WTC11 (cell line): Measurements from ENCODE around the gene CHD6. TPM values are rescaled to one million over a fixed set of nuclear protein-coding genes. Genes with fewer than 3 reads are reported as not detected.

Experiments used
- ATAC-seq: fragments of 200-7000 bp; cut with Tn5 transposase; 2 replicates; pipeline ENCODE4 v1.10.0; 2021; ENCODE audit warnings: mild to moderate bottlenecking, moderate library complexity
- CTCF ChIA-PET: fragments of 300-600 bp; sonication (Branson Sonifier 250); formaldehyde crosslinking; loops from one replicate; lab custom pipeline; 2021; ENCODE audit warnings: antibody characterized with exemption; lab: Charles Lee
- POLR2A ChIA-PET: fragments of 350-600 bp; sonication (Branson Sonifier 250); formaldehyde crosslinking; loops from one replicate; lab custom pipeline; 2021; ENCODE audit warnings: antibody characterized with exemption; lab: Charles Lee
- DNase-seq: peaks from one replicate; pipeline ENCODE4 v3.0.0; 2021; ENCODE audit warnings: low spot score
- H3K27ac Mint-ChIP-seq: 2 replicates; pipeline ENCODE4 v1.8.0; 2021; ENCODE audit warnings: mixed read lengths
- H3K27me3 Mint-ChIP-seq: 2 replicates; pipeline ENCODE4 v1.8.0; 2021; ENCODE audit warnings: low read depth, mild to moderate bottlenecking, moderate library complexity, mixed read lengths
- H3K36me3 Mint-ChIP-seq: 2 replicates; pipeline ENCODE4 v1.8.0; 2021; ENCODE audit warnings: mixed read lengths
- H3K4me1 Mint-ChIP-seq: 2 replicates; pipeline ENCODE4 v1.8.0; 2022; ENCODE audit warnings: mixed read lengths
- H3K4me3 Mint-ChIP-seq: 2 replicates; pipeline ENCODE4 v1.8.0; 2021; ENCODE audit warnings: mild to moderate bottlenecking, moderate library complexity, mixed read lengths
- H3K9me3 Mint-ChIP-seq: 2 replicates; pipeline ENCODE4 v1.8.0; 2021; ENCODE audit warnings: mixed read lengths
- FOXP4 ChIP-seq: sonication (generic); formaldehyde crosslinking; IDR thresholded peaks from 2 replicates; pipeline ENCODE4 v1.8.0; 2022; ENCODE audit warnings: mild to moderate bottlenecking, missing genetic modification reagents
- IRF2 ChIP-seq: sonication (generic); formaldehyde crosslinking; IDR thresholded peaks from 2 replicates; pipeline ENCODE4 v1.8.0; 2022; ENCODE audit warnings: low read depth, missing genetic modification reagents, borderline replicate concordance
- MXD4 ChIP-seq: fragments of 250-450 bp; sonication (Bioruptor Pico); IDR thresholded peaks from 2 replicates; pipeline ENCODE4 v1.8.0; 2021; ENCODE audit warnings: mild to moderate bottlenecking, moderate library complexity, borderline replicate concordance
- NFE2L1 ChIP-seq: sonication (generic); formaldehyde crosslinking; IDR thresholded peaks from 2 replicates; pipeline ENCODE4 v1.8.1; 2023; ENCODE audit warnings: missing genetic modification reagents
- NFYB ChIP-seq: sonication (generic); formaldehyde crosslinking; conservative IDR thresholded peaks from 2 replicates; pipeline ENCODE4 v1.8.0; 2022; ENCODE audit warnings: low read depth, missing genetic modification reagents
- SP1 ChIP-seq: sonication (generic); formaldehyde crosslinking; conservative IDR thresholded peaks from 2 replicates; pipeline ENCODE4 v1.8.1; 2022; ENCODE audit warnings: missing genetic modification reagents
- TEAD4 ChIP-seq: sonication (generic); formaldehyde crosslinking; IDR thresholded peaks from 2 replicates; pipeline ENCODE4 v1.8.0; 2022; ENCODE audit warnings: mild to moderate bottlenecking, missing genetic modification reagents
- TP53 ChIP-seq: sonication (generic); formaldehyde crosslinking; IDR thresholded peaks from 2 replicates; pipeline ENCODE4 v1.8.1; 2023; ENCODE audit warnings: mild to moderate bottlenecking, missing genetic modification reagents
- ZBTB43 ChIP-seq: sonication (generic); formaldehyde crosslinking; IDR thresholded peaks from 2 replicates; pipeline ENCODE4 v1.8.1; 2023; ENCODE audit warnings: mild to moderate bottlenecking, missing genetic modification reagents
- ZNF317 ChIP-seq: sonication (generic); formaldehyde crosslinking; IDR thresholded peaks from 2 replicates; pipeline ENCODE4 v1.8.1; 2023; ENCODE audit warnings: low read depth, mild to moderate bottlenecking, moderate library complexity, missing genetic modification reagents, borderline replicate concordance
- ZNF416 ChIP-seq: fragments of 250-450 bp; sonication (Bioruptor Pico); IDR thresholded peaks from 2 replicates; pipeline ENCODE4 v1.9.0; 2021; ENCODE audit warnings: mild to moderate bottlenecking, inconsistent platforms
- ZNF423 ChIP-seq: fragments of 250-450 bp; sonication (Bioruptor Pico); IDR thresholded peaks from 2 replicates; pipeline ENCODE4 v2.1.2; 2022; ENCODE audit warnings: mild to moderate bottlenecking, moderate library complexity
- total RNA-seq: library from RNA; stranded (reverse); gene quantifications from 3 replicates; pipeline ENCODE4 v1.2.3, GENCODE V29; 2021
- TF ChIP-seq, protein P1 (sequence below): sonication (generic); formaldehyde crosslinking; IDR thresholded peaks from 2 replicates; pipeline ENCODE4 v1.8.0; 2022; ENCODE audit warnings: missing genetic modification reagents
- TF ChIP-seq, protein P2 (sequence below): sonication (generic); formaldehyde crosslinking; IDR thresholded peaks from 2 replicates; pipeline ENCODE4 v1.8.1; 2023; ENCODE audit warnings: mild to moderate bottlenecking, missing genetic modification reagents
- TF ChIP-seq, protein P3 (sequence below): sonication (generic); formaldehyde crosslinking; IDR thresholded peaks from 2 replicates; pipeline ENCODE4 v1.8.1; 2023; ENCODE audit warnings: mild to moderate bottlenecking, missing genetic modification reagents, borderline replicate concordance

CHD6 gene
- total RNA-seq, 1 experiment from 2014 or later, result 52.1 TPM

- no peak for TF ChIP-seq ZNF423 (CRISPR knock-in tag)
- TF ChIP-seq, protein P1, sequence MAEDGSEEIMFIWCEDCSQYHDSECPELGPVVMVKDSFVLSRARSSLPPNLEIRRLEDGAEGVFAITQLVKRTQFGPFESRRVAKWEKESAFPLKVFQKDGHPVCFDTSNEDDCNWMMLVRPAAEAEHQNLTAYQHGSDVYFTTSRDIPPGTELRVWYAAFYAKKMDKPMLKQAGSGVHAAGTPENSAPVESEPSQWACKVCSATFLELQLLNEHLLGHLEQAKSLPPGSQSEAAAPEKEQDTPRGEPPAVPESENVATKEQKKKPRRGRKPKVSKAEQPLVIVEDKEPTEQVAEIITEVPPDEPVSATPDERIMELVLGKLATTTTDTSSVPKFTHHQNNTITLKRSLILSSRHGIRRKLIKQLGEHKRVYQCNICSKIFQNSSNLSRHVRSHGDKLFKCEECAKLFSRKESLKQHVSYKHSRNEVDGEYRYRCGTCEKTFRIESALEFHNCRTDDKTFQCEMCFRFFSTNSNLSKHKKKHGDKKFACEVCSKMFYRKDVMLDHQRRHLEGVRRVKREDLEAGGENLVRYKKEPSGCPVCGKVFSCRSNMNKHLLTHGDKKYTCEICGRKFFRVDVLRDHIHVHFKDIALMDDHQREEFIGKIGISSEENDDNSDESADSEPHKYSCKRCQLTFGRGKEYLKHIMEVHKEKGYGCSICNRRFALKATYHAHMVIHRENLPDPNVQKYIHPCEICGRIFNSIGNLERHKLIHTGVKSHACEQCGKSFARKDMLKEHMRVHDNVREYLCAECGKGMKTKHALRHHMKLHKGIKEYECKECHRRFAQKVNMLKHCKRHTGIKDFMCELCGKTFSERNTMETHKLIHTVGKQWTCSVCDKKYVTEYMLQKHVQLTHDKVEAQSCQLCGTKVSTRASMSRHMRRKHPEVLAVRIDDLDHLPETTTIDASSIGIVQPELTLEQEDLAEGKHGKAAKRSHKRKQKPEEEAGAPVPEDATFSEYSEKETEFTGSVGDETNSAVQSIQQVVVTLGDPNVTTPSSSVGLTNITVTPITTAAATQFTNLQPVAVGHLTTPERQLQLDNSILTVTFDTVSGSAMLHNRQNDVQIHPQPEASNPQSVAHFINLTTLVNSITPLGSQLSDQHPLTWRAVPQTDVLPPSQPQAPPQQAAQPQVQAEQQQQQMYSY (CRISPR knock-in tag), result no peak
- TF ChIP-seq ZNF317 (CRISPR knock-in tag), result no peak
- TF ChIP-seq ZNF416 (CRISPR knock-in tag), result no peak
- no peak for TF ChIP-seq NFYB (CRISPR knock-in tag)
- TF ChIP-seq MXD4 (CRISPR knock-in tag), result no peak
- TF ChIP-seq, protein P2, sequence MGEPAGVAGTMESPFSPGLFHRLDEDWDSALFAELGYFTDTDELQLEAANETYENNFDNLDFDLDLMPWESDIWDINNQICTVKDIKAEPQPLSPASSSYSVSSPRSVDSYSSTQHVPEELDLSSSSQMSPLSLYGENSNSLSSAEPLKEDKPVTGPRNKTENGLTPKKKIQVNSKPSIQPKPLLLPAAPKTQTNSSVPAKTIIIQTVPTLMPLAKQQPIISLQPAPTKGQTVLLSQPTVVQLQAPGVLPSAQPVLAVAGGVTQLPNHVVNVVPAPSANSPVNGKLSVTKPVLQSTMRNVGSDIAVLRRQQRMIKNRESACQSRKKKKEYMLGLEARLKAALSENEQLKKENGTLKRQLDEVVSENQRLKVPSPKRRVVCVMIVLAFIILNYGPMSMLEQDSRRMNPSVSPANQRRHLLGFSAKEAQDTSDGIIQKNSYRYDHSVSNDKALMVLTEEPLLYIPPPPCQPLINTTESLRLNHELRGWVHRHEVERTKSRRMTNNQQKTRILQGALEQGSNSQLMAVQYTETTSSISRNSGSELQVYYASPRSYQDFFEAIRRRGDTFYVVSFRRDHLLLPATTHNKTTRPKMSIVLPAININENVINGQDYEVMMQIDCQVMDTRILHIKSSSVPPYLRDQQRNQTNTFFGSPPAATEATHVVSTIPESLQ (CRISPR knock-in tag), result no peak
- TF ChIP-seq, protein P3, sequence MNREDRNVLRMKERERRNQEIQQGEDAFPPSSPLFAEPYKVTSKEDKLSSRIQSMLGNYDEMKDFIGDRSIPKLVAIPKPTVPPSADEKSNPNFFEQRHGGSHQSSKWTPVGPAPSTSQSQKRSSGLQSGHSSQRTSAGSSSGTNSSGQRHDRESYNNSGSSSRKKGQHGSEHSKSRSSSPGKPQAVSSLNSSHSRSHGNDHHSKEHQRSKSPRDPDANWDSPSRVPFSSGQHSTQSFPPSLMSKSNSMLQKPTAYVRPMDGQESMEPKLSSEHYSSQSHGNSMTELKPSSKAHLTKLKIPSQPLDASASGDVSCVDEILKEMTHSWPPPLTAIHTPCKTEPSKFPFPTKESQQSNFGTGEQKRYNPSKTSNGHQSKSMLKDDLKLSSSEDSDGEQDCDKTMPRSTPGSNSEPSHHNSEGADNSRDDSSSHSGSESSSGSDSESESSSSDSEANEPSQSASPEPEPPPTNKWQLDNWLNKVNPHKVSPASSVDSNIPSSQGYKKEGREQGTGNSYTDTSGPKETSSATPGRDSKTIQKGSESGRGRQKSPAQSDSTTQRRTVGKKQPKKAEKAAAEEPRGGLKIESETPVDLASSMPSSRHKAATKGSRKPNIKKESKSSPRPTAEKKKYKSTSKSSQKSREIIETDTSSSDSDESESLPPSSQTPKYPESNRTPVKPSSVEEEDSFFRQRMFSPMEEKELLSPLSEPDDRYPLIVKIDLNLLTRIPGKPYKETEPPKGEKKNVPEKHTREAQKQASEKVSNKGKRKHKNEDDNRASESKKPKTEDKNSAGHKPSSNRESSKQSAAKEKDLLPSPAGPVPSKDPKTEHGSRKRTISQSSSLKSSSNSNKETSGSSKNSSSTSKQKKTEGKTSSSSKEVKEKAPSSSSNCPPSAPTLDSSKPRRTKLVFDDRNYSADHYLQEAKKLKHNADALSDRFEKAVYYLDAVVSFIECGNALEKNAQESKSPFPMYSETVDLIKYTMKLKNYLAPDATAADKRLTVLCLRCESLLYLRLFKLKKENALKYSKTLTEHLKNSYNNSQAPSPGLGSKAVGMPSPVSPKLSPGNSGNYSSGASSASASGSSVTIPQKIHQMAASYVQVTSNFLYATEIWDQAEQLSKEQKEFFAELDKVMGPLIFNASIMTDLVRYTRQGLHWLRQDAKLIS, result no peak
- TF ChIP-seq FOXP4 (CRISPR knock-in tag), result no peak
- no peak for TF ChIP-seq IRF2 (CRISPR knock-in tag)
- TF ChIP-seq TEAD4, result no peak
- no peak for TF ChIP-seq SP1
Observed at GRCh38 chr20:41394931-41395666, 223.1 kb downstream of the CHD6 start (continued).

DNA sequence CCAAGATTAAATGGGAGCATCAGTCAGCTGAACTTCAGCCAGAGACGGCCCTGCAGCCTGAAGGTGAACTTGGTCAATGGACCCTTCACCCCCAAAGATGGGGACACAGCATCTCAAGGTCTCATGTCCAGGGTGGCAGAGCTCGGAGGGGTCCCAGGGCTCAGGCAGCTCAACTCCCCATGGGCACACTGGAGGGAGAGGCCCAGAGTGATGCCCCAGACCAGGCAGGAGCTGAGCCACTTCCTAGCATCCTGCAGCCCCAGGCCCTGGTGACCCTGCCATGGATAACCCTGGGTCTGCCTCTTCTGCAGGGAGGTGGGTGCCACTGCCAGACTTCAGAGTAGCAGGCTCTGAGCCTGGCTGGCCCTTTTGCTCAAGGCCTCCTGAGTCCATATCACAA lies 224.1 kb downstream of the CHD6 start:
- ATAC-seq, result no peak
- no peak overlapping the region for H3K27ac Mint-ChIP-seq
- peaks cover 15% of the 10 kb centered on the region for H3K4me1 Mint-ChIP-seq
- no peaks in the 10 kb centered on the region; the same call in 1 of the 2 replicates for H3K27me3 Mint-ChIP-seq
- CTCF ChIA-PET, result no interaction called here
- TF ChIP-seq FOXP4 (CRISPR knock-in tag) (no peak), ZBTB43 (CRISPR knock-in tag) (no peak), IRF2 (CRISPR knock-in tag) (no peak), NFE2L1 (CRISPR knock-in tag) (no peak), TP53 (CRISPR knock-in tag) (no peak)
- TF ChIP-seq, protein P1 (CRISPR knock-in tag), result no peak
- TF ChIP-seq, all 79 proteins: peak for 0
- H3K4me3 Mint-ChIP-seq, result no peak overlapping the region
- POLR2A ChIA-PET, result no interaction called here
- H3K36me3 Mint-ChIP-seq, result no peaks in the 10 kb centered on the region
- DNase-seq, result no peak
- H3K9me3 Mint-ChIP-seq, result no peaks in the 10 kb centered on the region
